Muscle layer of colon (tissue), 2 donors: ENCODE measurements around the gene MYO1G.
"Not testable (repeated sequence)": the region's sequence is repeated elsewhere in the genome, so short reads cannot be mapped to it uniquely, and the experiment has no call there.

Experiments used
- H3K27ac ChIP-seq: one replicate; pipeline ENCODE4 v1.7.0; 2013; ENCODE audit warnings: low read depth, mild to moderate bottlenecking, low read length, moderate library complexity
- H3K27me3 ChIP-seq, 2 donors: one replicate each; pipeline ENCODE4 v1.7.0; 2013; ENCODE audit warnings: low read length in 2 of 2, mild to moderate bottlenecking in 2 of 2; ENCODE audit not compliant: insufficient read depth in 2 of 2, control insufficient read depth in 1 of 2
- H3K36me3 ChIP-seq: one replicate; pipeline ENCODE4 v1.7.0; 2013; ENCODE audit warnings: mild to moderate bottlenecking, low read length; ENCODE audit not compliant: insufficient read depth
- H3K4me1 ChIP-seq: one replicate; pipeline ENCODE4 v1.7.0; 2013; ENCODE audit warnings: mild to moderate bottlenecking, low read length; ENCODE audit not compliant: insufficient read depth
- H3K4me3 ChIP-seq, 2 donors: one replicate each; pipeline ENCODE4 v1.7.0; 2013; ENCODE audit warnings: low read length in 2 of 2, low read depth in 1 of 2, mild to moderate bottlenecking in 1 of 2, moderate library complexity in 1 of 2
- H3K9ac ChIP-seq: one replicate; pipeline ENCODE4 v1.7.0; 2013; ENCODE audit warnings: low read length
- H3K9me3 ChIP-seq: one replicate; pipeline ENCODE4 v1.7.0; 2013; ENCODE audit warnings: mild to moderate bottlenecking, low read length
- donor health status: abdominal sarcoma.
- donor health status: Adenocarcinoma of cecum.

MYO1G gene

DNA sequence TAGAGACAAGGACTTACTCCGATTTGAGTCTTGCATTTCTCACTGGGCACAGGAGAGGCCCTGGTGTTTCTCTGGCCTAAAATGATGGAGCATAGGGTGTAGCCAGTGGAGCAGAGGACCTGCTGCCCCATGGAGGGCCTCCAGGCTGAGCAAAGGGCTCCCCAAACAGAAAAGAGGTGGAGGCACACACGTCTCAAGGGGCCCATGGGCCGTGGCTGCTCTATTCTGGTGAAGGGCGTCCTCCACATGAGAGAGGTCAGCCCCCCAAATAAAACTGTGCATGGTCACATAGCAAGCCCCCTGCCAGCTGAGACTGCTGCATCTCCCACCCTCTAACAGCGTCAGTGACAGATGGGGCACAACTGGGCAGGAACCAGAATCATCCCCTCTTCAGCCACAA is 41.4 kb downstream of the MYO1G start:
- no peak overlapping the region for H3K9ac ChIP-seq
- H3K27me3 ChIP-seq, result peaks cover 0 to 6% of the 10 kb centered on the region in 2 donors

GRCh38 chr7:44936322-44936721 is 42.5 kb downstream of the MYO1G start:
- Histone ChIP-seq H3K9ac (no peak overlapping the region), H3K27ac (no peak overlapping the region), H3K9me3 (no peaks in the 10 kb centered on the region), H3K36me3 (no peaks in the 10 kb centered on the region), H3K4me1 (no peaks in the 10 kb centered on the region), H3K4me3 (no peak overlapping the region), H3K27me3 (peaks cover 0 to 6% of the 10 kb centered on the region in 2 donors)

More for the DNA sequence above, 41.4 kb downstream of the MYO1G start:
- H3K36me3 ChIP-seq, result no peaks in the 10 kb centered on the region
- H3K4me3 ChIP-seq, result no peak overlapping the region
- no peak overlapping the region for H3K27ac ChIP-seq
- H3K9me3 ChIP-seq, result no peaks in the 10 kb centered on the region
- no peaks in the 10 kb centered on the region for H3K4me1 ChIP-seq

GRCh38 chr7:44935583-44935982 is 43.2 kb downstream of the MYO1G start:
- H3K4me3 ChIP-seq, result no peak overlapping the region
- no peak overlapping the region for H3K9ac ChIP-seq
- H3K36me3 ChIP-seq, result no peaks in the 10 kb centered on the region
- H3K9me3 ChIP-seq, result no peaks in the 10 kb centered on the region
- peaks cover 0 to 6% of the 10 kb centered on the region in 2 donors for H3K27me3 ChIP-seq
- no peak overlapping the region for H3K27ac ChIP-seq
- H3K4me1 ChIP-seq, result no peaks in the 10 kb centered on the region

- Histone ChIP-seq H3K9ac (no peak overlapping the region), H3K27me3 (peaks cover 0 to 6% of the 10 kb centered on the region in 2 donors), H3K36me3 (no peaks in the 10 kb centered on the region), H3K9me3 (no peaks in the 10 kb centered on the region), H3K4me1 (no peaks in the 10 kb centered on the region), H3K4me3 (no peak overlapping the region), H3K27ac (no peak overlapping the region)
Observed at GRCh38 chr7:44935016-44935415, 43.8 kb downstream of the MYO1G start.

- not testable (repeated sequence) for H3K4me1 ChIP-seq, H3K27me3 ChIP-seq, H3K9me3 ChIP-seq, H3K27ac ChIP-seq, H3K9ac ChIP-seq, H3K4me3 ChIP-seq, H3K36me3 ChIP-seq
Observed at GRCh38 chr7:44934510-44934909, 44.3 kb downstream of the MYO1G start.

GRCh38 chr7:44930921-44931320 is 47.9 kb downstream of the MYO1G start:
- no peaks in the 10 kb centered on the region for H3K9me3 ChIP-seq
- no peak overlapping the region for H3K4me3 ChIP-seq
- no peaks in the 10 kb centered on the region for H3K4me1 ChIP-seq
- H3K27me3 ChIP-seq, result no peaks in the 10 kb centered on the region
- H3K27ac ChIP-seq, result no peak overlapping the region
- H3K9ac ChIP-seq, result no peak overlapping the region
- no peaks in the 10 kb centered on the region for H3K36me3 ChIP-seq

DNA sequence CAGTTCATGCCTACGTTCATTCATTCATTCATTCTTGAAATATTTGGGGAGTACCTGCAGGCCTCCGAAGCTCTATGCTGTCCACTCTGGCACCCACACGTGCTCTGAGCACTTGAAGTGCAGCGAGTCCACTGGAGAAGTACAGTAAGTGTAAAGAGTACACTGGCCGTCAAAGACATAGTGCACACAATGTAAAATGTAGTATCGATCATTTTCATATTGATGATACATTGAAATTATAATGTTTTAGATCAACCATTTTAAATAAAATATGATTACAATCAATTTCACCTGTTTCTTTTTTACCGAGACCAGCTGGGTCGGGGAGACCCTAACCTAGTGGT is 56.5 kb downstream of the MYO1G start:
- Histone ChIP-seq H3K4me3 (no peak overlapping the region), H3K27me3 (no peaks in the 10 kb centered on the region), H3K4me1 (no peaks in the 10 kb centered on the region), H3K27ac (no peak overlapping the region), H3K9me3 (no peaks in the 10 kb centered on the region), H3K36me3 (no peaks in the 10 kb centered on the region), H3K9ac (no peak overlapping the region)

DNA sequence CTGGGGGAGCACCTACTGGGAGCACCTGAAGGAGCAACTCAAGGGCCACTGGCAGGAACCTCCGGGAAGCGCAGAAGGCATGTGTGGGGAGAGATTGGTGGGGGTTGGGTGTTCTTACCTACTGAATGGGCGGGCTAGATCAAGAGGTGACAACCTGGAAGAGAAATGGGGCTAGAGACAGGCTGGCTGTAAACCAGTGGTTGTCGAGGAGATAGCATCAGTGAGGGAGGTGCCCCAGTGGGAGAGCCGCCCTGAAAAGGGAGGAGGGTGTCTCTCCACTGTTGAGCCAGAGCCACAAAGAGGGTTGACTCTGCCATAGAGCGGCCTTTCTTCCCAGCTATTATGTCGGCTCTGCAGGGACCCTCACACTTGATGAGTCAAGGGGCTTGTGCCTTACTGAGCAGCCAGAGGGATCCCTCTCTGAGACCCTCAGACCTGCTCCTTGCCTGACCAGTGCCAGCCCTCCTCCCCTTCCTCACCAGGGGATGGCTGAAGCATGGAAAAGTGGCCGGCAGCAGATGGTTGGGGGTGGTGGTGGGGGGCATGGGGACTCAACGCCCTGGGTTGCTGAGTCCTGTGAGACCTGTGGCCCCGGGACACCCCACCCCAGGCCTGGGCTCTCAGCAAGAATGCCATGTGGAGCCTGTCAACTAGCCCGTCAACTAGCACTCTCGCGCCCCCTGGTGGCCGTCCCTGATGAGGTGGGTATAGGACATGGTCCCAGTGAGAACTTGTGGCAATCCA is 57.0 kb downstream of the MYO1G start:
- H3K4me3 ChIP-seq, result no peak overlapping the region
- H3K27me3 ChIP-seq, result no peaks in the 10 kb centered on the region
- no peaks in the 10 kb centered on the region for H3K4me1 ChIP-seq
- H3K9me3 ChIP-seq, result no peaks in the 10 kb centered on the region
- no peaks in the 10 kb centered on the region for H3K36me3 ChIP-seq
- no peak overlapping the region for H3K27ac ChIP-seq
- H3K9ac ChIP-seq, result no peak overlapping the region

GRCh38 chr7:44920119-44920518 is 58.7 kb downstream of the MYO1G start:
- Histone ChIP-seq H3K36me3 (no peaks in the 10 kb centered on the region), H3K4me1 (no peaks in the 10 kb centered on the region), H3K27me3 (no peaks in the 10 kb centered on the region), H3K9ac (no peak overlapping the region), H3K27ac (no peak overlapping the region), H3K4me3 (no peak overlapping the region), H3K9me3 (no peaks in the 10 kb centered on the region)

- H3K9me3 ChIP-seq, result no peaks in the 10 kb centered on the region
Observed at GRCh38 chr7:44918029-44918428, 60.8 kb downstream of the MYO1G start.

DNA sequence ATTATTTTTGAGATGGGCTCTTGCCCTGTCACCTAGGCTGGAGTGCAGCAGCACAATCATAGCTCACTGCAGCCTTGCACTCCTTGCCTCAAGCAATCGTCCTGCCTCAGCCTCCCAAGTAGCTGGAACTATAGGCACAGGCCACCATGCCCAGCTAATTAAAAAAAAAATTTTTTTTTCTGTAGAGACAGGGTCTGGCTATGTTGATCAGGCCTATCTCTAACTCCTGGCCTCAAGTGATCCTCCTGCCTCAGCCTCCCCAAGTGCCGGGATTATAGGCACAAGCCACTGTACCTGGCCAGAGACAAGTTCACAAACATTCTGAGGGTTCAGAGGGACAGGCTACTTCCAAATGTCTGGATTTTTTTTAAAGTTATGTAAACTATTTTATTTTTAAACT is 61.4 kb downstream of the MYO1G start:
- Histone ChIP-seq H3K4me3 (no peak overlapping the region), H3K4me1 (no peaks in the 10 kb centered on the region), H3K9ac (no peak overlapping the region), H3K27ac (no peak overlapping the region), H3K36me3 (no peaks in the 10 kb centered on the region), H3K9me3 (no peaks in the 10 kb centered on the region), H3K27me3 (no peaks in the 10 kb centered on the region)

More at GRCh38 chr7:44918029-44918428, 60.8 kb downstream of the MYO1G start:
- Histone ChIP-seq H3K4me1 (no peaks in the 10 kb centered on the region), H3K36me3 (no peaks in the 10 kb centered on the region), H3K9ac (no peak overlapping the region), H3K27me3 (no peaks in the 10 kb centered on the region), H3K4me3 (no peak overlapping the region), H3K27ac (no peak overlapping the region)

- H3K27me3 ChIP-seq, result no peaks in the 10 kb centered on the region
- H3K27ac ChIP-seq, result no peak overlapping the region
- H3K4me3 ChIP-seq, result no peak overlapping the region
- H3K36me3 ChIP-seq, result no peaks in the 10 kb centered on the region
- H3K4me1 ChIP-seq, result no peaks in the 10 kb centered on the region
- no peak overlapping the region for H3K9ac ChIP-seq
- no peaks in the 10 kb centered on the region for H3K9me3 ChIP-seq
Observed at GRCh38 chr7:44914992-44915607, 63.7 kb downstream of the MYO1G start.
